ENCODE measurements around the gene TMEM176B. TPM values are rescaled to one million over a fixed set of nuclear protein-coding genes. Genes with fewer than 3 reads are reported as not detected.
"Not testable (repeated sequence)": the region's sequence is repeated elsewhere in the genome, so short reads cannot be mapped to it uniquely, and the experiment has no call there.

TMEM176B gene
- total and polyA plus RNA-seq, 2 donors = 23.4 to 34.7 TPM

- H3K27me3 ChIP-seq (ENCODE audit: control insufficient read depth in 2 of 2, insufficient read depth in 1 of 2, low read length in 1 of 2); H3K36me3 ChIP-seq (ENCODE audit: control insufficient read depth in 2 of 2, insufficient read depth in 2 of 2, low read length in 1 of 2); H3K4me3 ChIP-seq (ENCODE audit: low read length in 2 of 2); H3K27ac ChIP-seq (ENCODE audit: low read depth in 1 of 2, low read length in 1 of 2); H3K4me1 ChIP-seq (ENCODE audit: control insufficient read depth in 2 of 2, insufficient read depth in 2 of 2, low read length in 2 of 2); DNase-seq (ENCODE audit: low read depth in 6 of 9, low spot score in 9 of 9); H3K9me3 ChIP-seq (ENCODE audit: control insufficient read depth in 2 of 2, insufficient read depth in 1 of 2, low read length in 1 of 2): not testable (repeated sequence)
- 89% methylated on average over 1 of the region's 1 CpG for WGBS
Observed at GRCh38 chr7:150774131-150774530, 26.0 kb downstream of the TMEM176B start.

GRCh38 chr7:150769768-150770167 is 30.4 kb downstream of the TMEM176B start:
- no peak for DNase-seq (ENCODE audit: low read depth in 6 of 9, low spot score in 9 of 9)
- WGBS = 92% methylated on average over 4 of the region's 4 CpGs
- no peak overlapping the region for H3K4me3 ChIP-seq (ENCODE audit: low read length in 2 of 2)
- H3K27me3 ChIP-seq (ENCODE audit: control insufficient read depth in 2 of 2, insufficient read depth in 1 of 2, low read length in 1 of 2) = no peaks in the 10 kb centered on the region
- H3K4me1 ChIP-seq (ENCODE audit: control insufficient read depth in 2 of 2, insufficient read depth in 2 of 2, low read length in 2 of 2) = no peaks in the 10 kb centered on the region
- no peaks in the 10 kb centered on the region for H3K36me3 ChIP-seq (ENCODE audit: control insufficient read depth in 2 of 2, insufficient read depth in 2 of 2, low read length in 1 of 2)
- H3K9me3 ChIP-seq (ENCODE audit: control insufficient read depth in 2 of 2, insufficient read depth in 1 of 2, low read length in 1 of 2) = no peaks in the 10 kb centered on the region
- H3K27ac ChIP-seq (ENCODE audit: low read depth in 1 of 2, low read length in 1 of 2) = no peak overlapping the region

GRCh38 chr7:150766334-150766709 is 33.8 kb downstream of the TMEM176B start:
- no peaks in the 10 kb centered on the region for H3K4me1 ChIP-seq (ENCODE audit: control insufficient read depth in 2 of 2, insufficient read depth in 2 of 2, low read length in 2 of 2)
- no peaks in the 10 kb centered on the region for H3K9me3 ChIP-seq (ENCODE audit: control insufficient read depth in 2 of 2, insufficient read depth in 1 of 2, low read length in 1 of 2)
- H3K27ac ChIP-seq (ENCODE audit: low read depth in 1 of 2, low read length in 1 of 2) = no peak overlapping the region
- H3K36me3 ChIP-seq (ENCODE audit: control insufficient read depth in 2 of 2, insufficient read depth in 2 of 2, low read length in 1 of 2) = no peaks in the 10 kb centered on the region
- DNase-seq (ENCODE audit: low read depth in 6 of 9, low spot score in 9 of 9) = no peak
- no peaks in the 10 kb centered on the region for H3K27me3 ChIP-seq (ENCODE audit: control insufficient read depth in 2 of 2, insufficient read depth in 1 of 2, low read length in 1 of 2)
- H3K4me3 ChIP-seq (ENCODE audit: low read length in 2 of 2) = no peak overlapping the region

- Histone ChIP-seq H3K36me3 (ENCODE audit: control insufficient read depth in 2 of 2, insufficient read depth in 2 of 2, low read length in 1 of 2) (no peaks in the 10 kb centered on the region), H3K27ac (ENCODE audit: low read depth in 1 of 2, low read length in 1 of 2) (no peak overlapping the region), H3K27me3 (ENCODE audit: control insufficient read depth in 2 of 2, insufficient read depth in 1 of 2, low read length in 1 of 2) (no peaks in the 10 kb centered on the region), H3K4me3 (ENCODE audit: low read length in 2 of 2) (no peak overlapping the region), H3K4me1 (ENCODE audit: control insufficient read depth in 2 of 2, insufficient read depth in 2 of 2, low read length in 2 of 2) (peaks cover 4 to 17% of the 10 kb centered on the region in 2 donors), H3K9me3 (ENCODE audit: control insufficient read depth in 2 of 2, insufficient read depth in 1 of 2, low read length in 1 of 2) (no peaks in the 10 kb centered on the region)
- no peak for DNase-seq (ENCODE audit: low read depth in 6 of 9, low spot score in 9 of 9)
- WGBS = 95% methylated on average over 1 of the region's 1 CpG
Observed at GRCh38 chr7:150759479-150759878, 40.7 kb downstream of the TMEM176B start.

GRCh38 chr7:150756858-150757257 is 43.3 kb downstream of the TMEM176B start:
- H3K4me3 ChIP-seq (ENCODE audit: low read length in 2 of 2) = no peak overlapping the region
- no peaks in the 10 kb centered on the region for H3K36me3 ChIP-seq (ENCODE audit: control insufficient read depth in 2 of 2, insufficient read depth in 2 of 2, low read length in 1 of 2)
- no peaks in the 10 kb centered on the region for H3K9me3 ChIP-seq (ENCODE audit: control insufficient read depth in 2 of 2, insufficient read depth in 1 of 2, low read length in 1 of 2)
- WGBS = 61% methylated on average over 1 of the region's 1 CpG
- peaks cover 4 to 29% of the 10 kb centered on the region in 2 donors for H3K4me1 ChIP-seq (ENCODE audit: control insufficient read depth in 2 of 2, insufficient read depth in 2 of 2, low read length in 2 of 2)
- no peak overlapping the region for H3K27ac ChIP-seq (ENCODE audit: low read depth in 1 of 2, low read length in 1 of 2)
- no peaks in the 10 kb centered on the region for H3K27me3 ChIP-seq (ENCODE audit: control insufficient read depth in 2 of 2, insufficient read depth in 1 of 2, low read length in 1 of 2)
- peak in 4 of 9 donors; percentile 39 to 78 (median 56) for DNase-seq (ENCODE audit: low read depth in 6 of 9, low spot score in 9 of 9)

- 77% methylated on average over 3 of the region's 3 CpGs for WGBS
- Histone ChIP-seq H3K36me3 (ENCODE audit: control insufficient read depth in 2 of 2, insufficient read depth in 2 of 2, low read length in 1 of 2) (no peaks in the 10 kb centered on the region), H3K4me3 (ENCODE audit: low read length in 2 of 2) (no peak overlapping the region), H3K4me1 (ENCODE audit: control insufficient read depth in 2 of 2, insufficient read depth in 2 of 2, low read length in 2 of 2) (peaks cover 4 to 29% of the 10 kb centered on the region in 2 donors), H3K27me3 (ENCODE audit: control insufficient read depth in 2 of 2, insufficient read depth in 1 of 2, low read length in 1 of 2) (no peaks in the 10 kb centered on the region), H3K27ac (ENCODE audit: low read depth in 1 of 2, low read length in 1 of 2) (peak overlapping the region; percentile 6 to 75), H3K9me3 (ENCODE audit: control insufficient read depth in 2 of 2, insufficient read depth in 1 of 2, low read length in 1 of 2) (no peaks in the 10 kb centered on the region)
- no peak for DNase-seq (ENCODE audit: low read depth in 6 of 9, low spot score in 9 of 9)
Observed at GRCh38 chr7:150756166-150756565, 44.0 kb downstream of the TMEM176B start.

GRCh38 chr7:150755473-150756099 is 44.6 kb downstream of the TMEM176B start:
- H3K36me3 ChIP-seq (ENCODE audit: control insufficient read depth in 2 of 2, insufficient read depth in 2 of 2, low read length in 1 of 2) = no peaks in the 10 kb centered on the region
- 41% methylated on average over 4 of the region's 4 CpGs for WGBS
- no peaks in the 10 kb centered on the region for H3K9me3 ChIP-seq (ENCODE audit: control insufficient read depth in 2 of 2, insufficient read depth in 1 of 2, low read length in 1 of 2)
- peak overlapping the region; percentile 46 to 75 for H3K27ac ChIP-seq (ENCODE audit: low read depth in 1 of 2, low read length in 1 of 2)
- peaks cover 4 to 29% of the 10 kb centered on the region in 2 donors for H3K4me1 ChIP-seq (ENCODE audit: control insufficient read depth in 2 of 2, insufficient read depth in 2 of 2, low read length in 2 of 2)
- no peak overlapping the region for H3K4me3 ChIP-seq (ENCODE audit: low read length in 2 of 2)
- no peaks in the 10 kb centered on the region for H3K27me3 ChIP-seq (ENCODE audit: control insufficient read depth in 2 of 2, insufficient read depth in 1 of 2, low read length in 1 of 2)
- peak in 3 of 9 donors; percentile 24 to 68 (median 51) for DNase-seq (ENCODE audit: low read depth in 6 of 9, low spot score in 9 of 9)

GRCh38 chr7:150754951-150755350 is 45.2 kb downstream of the TMEM176B start:
- H3K27ac ChIP-seq (ENCODE audit: low read depth in 1 of 2, low read length in 1 of 2) = peak overlapping the region; percentile 46 to 75
- H3K4me3 ChIP-seq (ENCODE audit: low read length in 2 of 2) = no peak overlapping the region
- no peaks in the 10 kb centered on the region for H3K36me3 ChIP-seq (ENCODE audit: control insufficient read depth in 2 of 2, insufficient read depth in 2 of 2, low read length in 1 of 2)
- no peaks in the 10 kb centered on the region for H3K27me3 ChIP-seq (ENCODE audit: control insufficient read depth in 2 of 2, insufficient read depth in 1 of 2, low read length in 1 of 2)
- no peak for DNase-seq (ENCODE audit: low read depth in 6 of 9, low spot score in 9 of 9)
- peaks cover 4 to 29% of the 10 kb centered on the region in 2 donors for H3K4me1 ChIP-seq (ENCODE audit: control insufficient read depth in 2 of 2, insufficient read depth in 2 of 2, low read length in 2 of 2)
- H3K9me3 ChIP-seq (ENCODE audit: control insufficient read depth in 2 of 2, insufficient read depth in 1 of 2, low read length in 1 of 2) = no peaks in the 10 kb centered on the region

- DNase-seq (ENCODE audit: low read depth in 6 of 9, low spot score in 9 of 9) = peak in 4 of 9 donors; percentile 28 to 71 (median 48)
- H3K36me3 ChIP-seq (ENCODE audit: control insufficient read depth in 2 of 2, insufficient read depth in 2 of 2, low read length in 1 of 2) = no peaks in the 10 kb centered on the region
- H3K4me3 ChIP-seq (ENCODE audit: low read length in 2 of 2) = no peak overlapping the region
- H3K9me3 ChIP-seq (ENCODE audit: control insufficient read depth in 2 of 2, insufficient read depth in 1 of 2, low read length in 1 of 2) = no peaks in the 10 kb centered on the region
- H3K4me1 ChIP-seq (ENCODE audit: control insufficient read depth in 2 of 2, insufficient read depth in 2 of 2, low read length in 2 of 2) = peaks cover 4 to 29% of the 10 kb centered on the region in 2 donors
- no peaks in the 10 kb centered on the region for H3K27me3 ChIP-seq (ENCODE audit: control insufficient read depth in 2 of 2, insufficient read depth in 1 of 2, low read length in 1 of 2)
- H3K27ac ChIP-seq (ENCODE audit: low read depth in 1 of 2, low read length in 1 of 2) = no peak overlapping the region
- WGBS = 65% methylated on average over 3 of the region's 3 CpGs
Observed at GRCh38 chr7:150753826-150754603, 46.1 kb downstream of the TMEM176B start.
